H1 (cell line): Measurements from ENCODE around the gene AGO3. TPM values are rescaled to one million over a fixed set of nuclear protein-coding genes. Genes with fewer than 3 reads are reported as not detected.

ENCODE experiments used
- CTCF ChIA-PET: fragments of 300-600 bp; sonication (Branson Sonifier 250); formaldehyde crosslinking; loops from one replicate; lab custom pipeline; 2021; ENCODE audit not compliant: partially characterized antibody; lab: Charles Lee
- POLR2A ChIA-PET: fragments of 300-600 bp; sonication (Branson Sonifier 250); formaldehyde crosslinking; loops from one replicate; lab custom pipeline; 2021; ENCODE audit warnings: inconsistent platforms; ENCODE audit not compliant: partially characterized antibody; lab: Charles Lee
- DNase-seq, 2 experiments: peaks; one replicate each; pipeline versions ENCODE4 v3.0.0 to v3.0.0-alpha.2; 2010 to 2022; ENCODE audit warnings: low spot score in 2 of 2, low read depth in 1 of 2, mixed read lengths in 1 of 2
- FAIRE-seq: peaks from 2 replicates; lab custom pipeline; 2011; peaks lifted over from hg19 to GRCh38; lab: Jason Lieb, UNC
- H2AFZ ChIP-seq: 2 replicates; pipeline ENCODE4 v1.8.1; 2012; ENCODE audit warnings: low read length, inconsistent platforms
- H2AK5ac ChIP-seq: 2 replicates; pipeline ENCODE4 v1.6.1; 2013; ENCODE audit warnings: low read depth, low read length
- H2BK120ac ChIP-seq: replicated peaks from 2 replicates; pipeline ENCODE3; 2013; ENCODE audit warnings: low read depth, low read length, inconsistent platforms
- H2BK12ac ChIP-seq: 2 replicates; pipeline ENCODE4 v1.6.1; 2013; ENCODE audit warnings: low read depth, low read length
- H2BK15ac ChIP-seq: 2 replicates; pipeline ENCODE4 v1.6.1; 2013; ENCODE audit warnings: low read length
- H2BK20ac ChIP-seq: 2 replicates; pipeline ENCODE4 v1.6.1; 2013; ENCODE audit warnings: low read length
- H2BK5ac ChIP-seq: 2 replicates; pipeline ENCODE4 v1.6.1; 2013; ENCODE audit warnings: low read depth, low read length
- H3K14ac ChIP-seq: 2 replicates; pipeline ENCODE4 v1.6.1; 2013; ENCODE audit warnings: inconsistent platforms; ENCODE audit not compliant: insufficient read length
- H3K18ac ChIP-seq: 2 replicates; pipeline ENCODE4 v1.6.1; 2013; ENCODE audit warnings: low read length; ENCODE audit errors: extremely low read depth
- H3K23ac ChIP-seq: 2 replicates; pipeline ENCODE4 v1.6.1; 2013; ENCODE audit warnings: inconsistent platforms; ENCODE audit not compliant: insufficient read length
- H3K23me2 ChIP-seq: 2 replicates; pipeline ENCODE4 v1.6.1; 2013; ENCODE audit warnings: low read depth, low read length
- H3K27ac ChIP-seq: 2 replicates; pipeline ENCODE4 v1.6.1; 2011; ENCODE audit warnings: low read depth, low read length, inconsistent platforms
- H3K27me3 ChIP-seq, 4 experiments: replicated peaks in 1 of 4; 1 replicate in 1 of 4; 2 replicates in 3 of 4; pipeline versions ENCODE4 v1.6.1 to v1.8.1; 2011 to 2013; ENCODE audit warnings: low read length in 3 of 4, mild to moderate bottlenecking in 3 of 4, inconsistent platforms in 2 of 4, mixed read lengths in 2 of 4, moderate library complexity in 1 of 4; ENCODE audit not compliant: control insufficient read depth in 3 of 4, insufficient read depth in 3 of 4; ENCODE audit errors: extremely low read depth in 1 of 4
- H3K36me3 ChIP-seq, 4 experiments: 2 replicates each; pipeline versions ENCODE4 v1.6.1 to v1.8.1; 2011 to 2013; ENCODE audit warnings: mild to moderate bottlenecking in 4 of 4, low read length in 3 of 4, moderate library complexity in 2 of 4, control low read depth in 1 of 4, inconsistent platforms in 1 of 4; ENCODE audit not compliant: insufficient read depth in 4 of 4, control insufficient read depth in 2 of 4
- H3K4ac ChIP-seq: replicated peaks from 2 replicates; pipeline ENCODE3; 2013; ENCODE audit warnings: low read length, low read depth, mixed read lengths, inconsistent platforms; ENCODE audit not compliant: insufficient read length
- H3K4me1 ChIP-seq, 4 experiments: replicated peaks in 1 of 4; 1 replicate in 1 of 4; 2 replicates in 3 of 4; pipeline versions ENCODE4 v1.6.1 to v1.8.1; 2011 to 2013; ENCODE audit warnings: low read length in 3 of 4, inconsistent platforms in 2 of 4, mixed read lengths in 1 of 4; ENCODE audit not compliant: insufficient read depth in 4 of 4, control insufficient read depth in 3 of 4
- H3K4me2 ChIP-seq, 2 experiments: 2 replicates each; pipeline versions ENCODE4 v1.6.1 to v1.8.1; 2011 to 2013; ENCODE audit warnings: low read depth in 2 of 2, low read length in 2 of 2, control low read depth in 1 of 2, inconsistent platforms in 1 of 2, mild to moderate bottlenecking in 1 of 2; ENCODE audit not compliant: insufficient read depth in 1 of 2
- H3K4me3 ChIP-seq, 4 experiments: fragments of 200-600, 300-600 bp in 1 of 4; sonication (generic), shearing (Covaris generic), sonication (Bioruptor Twin) in 1 of 4; 2 replicates each; pipeline versions ENCODE4 v1.5.1 to v1.8.1; 2011 to 2016; ENCODE audit warnings: low read length in 4 of 4, low read depth in 3 of 4, control low read depth in 2 of 4, inconsistent platforms in 2 of 4, mild to moderate bottlenecking in 2 of 4, mixed read lengths in 1 of 4, moderate library complexity in 1 of 4; ENCODE audit not compliant: insufficient read depth in 2 of 4; ENCODE audit errors: extremely low read depth in 1 of 4
- H3K56ac ChIP-seq: replicated peaks from 2 replicates; pipeline ENCODE3; 2013; ENCODE audit warnings: low read depth, mild to moderate bottlenecking, mixed read lengths, low read length, inconsistent platforms; ENCODE audit not compliant: insufficient read length
- H3K79me1 ChIP-seq: 2 replicates; pipeline ENCODE4 v1.6.1; 2013; ENCODE audit warnings: low read depth, low read length, control low read depth
- H3K79me2 ChIP-seq, 2 experiments: 2 replicates each; pipeline versions ENCODE4 v1.6.1 to v1.8.1; 2012 to 2013; ENCODE audit warnings: low read length in 2 of 2, mild to moderate bottlenecking in 2 of 2, inconsistent platforms in 1 of 2; ENCODE audit not compliant: insufficient read depth in 2 of 2, control insufficient read depth in 1 of 2
- H3K9ac ChIP-seq, 4 experiments: replicated peaks in 1 of 4; 1 replicate in 1 of 4; 2 replicates in 3 of 4; pipeline versions ENCODE4 v1.6.1 to v1.8.1; 2011 to 2013; ENCODE audit warnings: low read depth in 3 of 4, low read length in 3 of 4, control low read depth in 2 of 4, mild to moderate bottlenecking in 2 of 4, moderate library complexity in 2 of 4, inconsistent platforms in 1 of 4; ENCODE audit errors: extremely low read depth in 1 of 4
- H3K9me3 ChIP-seq, 2 experiments: 2 replicates each; pipeline versions ENCODE4 v1.6.1 to v1.8.1; 2012 to 2013; ENCODE audit warnings: mild to moderate bottlenecking in 2 of 2, moderate library complexity in 2 of 2, control low read depth in 1 of 2, inconsistent platforms in 1 of 2, low read depth in 1 of 2, low read length in 1 of 2, mixed read lengths in 1 of 2; ENCODE audit not compliant: insufficient read depth in 2 of 2
- H4K20me1 ChIP-seq, 2 experiments: replicated peaks in 1 of 2; 2 replicates each; pipeline versions ENCODE3 to v1.8.1; 2011 to 2013; ENCODE audit warnings: inconsistent platforms in 2 of 2, low read length in 2 of 2, mild to moderate bottlenecking in 1 of 2; ENCODE audit not compliant: insufficient read depth in 2 of 2, control insufficient read depth in 1 of 2
- H4K5ac ChIP-seq: 2 replicates; pipeline ENCODE4 v1.6.1; 2013; ENCODE audit warnings: low read length, low read depth, mixed read lengths, inconsistent platforms; ENCODE audit not compliant: insufficient read length
- H4K8ac ChIP-seq: 2 replicates; pipeline ENCODE4 v1.8.0; 2013; ENCODE audit warnings: mild to moderate bottlenecking, moderate library complexity, low read length, inconsistent platforms; ENCODE audit not compliant: insufficient read depth; ENCODE audit errors: extremely low read depth
- H4K91ac ChIP-seq: replicated peaks from 2 replicates; pipeline ENCODE3; 2013; ENCODE audit warnings: low read length, mixed read lengths, inconsistent platforms; ENCODE audit not compliant: insufficient read length
- ATF3 ChIP-seq: IDR thresholded peaks from 2 replicates; pipeline ENCODE4 v1.6.1; 2011; ENCODE audit warnings: low read depth, mild to moderate bottlenecking, low read length; ENCODE audit not compliant: insufficient read depth
- CBX8 ChIP-seq: fragments of 300-800, 300-1000 bp; sonication (generic); IDR thresholded peaks from 2 replicates; pipeline ENCODE4 v1.7.1; 2016; ENCODE audit warnings: low read depth, low read length, borderline replicate concordance
- E2F6 ChIP-seq: IDR thresholded peaks from 2 replicates; pipeline ENCODE4 v1.6.1; 2012; ENCODE audit warnings: inconsistent platforms
- GTF2F1 ChIP-seq: IDR thresholded peaks from 2 replicates; pipeline ENCODE4 v1.6.1; 2012; ENCODE audit warnings: low read depth, low read length, improper control_type of control experiment, borderline replicate concordance
- JUN ChIP-seq: IDR thresholded peaks from 2 replicates; pipeline ENCODE4 v1.6.1; 2011; ENCODE audit warnings: low read depth, mild to moderate bottlenecking, improper control_type of control experiment, low read length
- NANOG ChIP-seq: IDR thresholded peaks from 2 replicates; pipeline ENCODE4 v1.6.1; 2011; ENCODE audit warnings: low read length, low read depth, mild to moderate bottlenecking, inconsistent platforms; ENCODE audit not compliant: insufficient read depth, poor library complexity, severe bottlenecking
- POLR2A ChIP-seq, 2 experiments: IDR thresholded peaks; 1 replicate in 1 of 2; 2 replicates in 1 of 2; pipeline ENCODE4 v1.6.1; 2011; ENCODE audit warnings: low read depth in 2 of 2, low read length in 2 of 2, mild to moderate bottlenecking in 2 of 2; ENCODE audit errors: control extremely low read depth in 1 of 2
- POLR2AphosphoS5 ChIP-seq: IDR thresholded peaks from 2 replicates; pipeline ENCODE4 v1.6.1; 2011; ENCODE audit warnings: low read depth, low read length
- POU5F1 ChIP-seq: IDR thresholded peaks from 2 replicates; pipeline ENCODE4 v1.6.1; 2011; ENCODE audit warnings: low read depth, mild to moderate bottlenecking, low read length, moderate library complexity
- RNF2 ChIP-seq: fragments of 200-900, 300-1000 bp; sonication (generic); IDR thresholded peaks from 2 replicates; pipeline ENCODE4 v1.7.1; 2016; ENCODE audit warnings: borderline replicate concordance, low read depth, mild to moderate bottlenecking, antibody characterized with exemption, low read length; ENCODE audit not compliant: poor library complexity, severe bottlenecking; ENCODE audit errors: missing control alignments
- SIN3A ChIP-seq, 2 experiments: IDR thresholded peaks in 1 of 2; conservative IDR thresholded peaks in 1 of 2; 2 replicates each; pipeline ENCODE4 v1.6.1; 2011 to 2012; ENCODE audit warnings: low read length in 2 of 2, improper control_type of control experiment in 1 of 2, low read depth in 1 of 2, mild to moderate bottlenecking in 1 of 2
- SP1 ChIP-seq: IDR thresholded peaks from 2 replicates; pipeline ENCODE4 v1.6.1; 2011; ENCODE audit warnings: low read depth, low read length
- SP2 ChIP-seq: IDR thresholded peaks from 2 replicates; pipeline ENCODE4 v1.6.1; 2012; ENCODE audit warnings: mild to moderate bottlenecking, low read length, inconsistent platforms
- YY1 ChIP-seq: IDR thresholded peaks from 2 replicates; pipeline ENCODE4 v1.6.1; 2011; ENCODE audit warnings: low read depth, mild to moderate bottlenecking, low read length
- polyA plus RNA-seq, 7 experiments: library from polyadenylated mRNA; depleted of rRNA in 3 of 7; stranded (reverse) in 5 of 7; unstranded in 2 of 7; fragments of >200 nt in 5 of 7; fragments of 200-250 nt in 2 of 7; gene quantifications; 1 replicate in 5 of 7; 2 replicates in 1 of 7; 4 replicates in 1 of 7; pipeline versions ENCODE4 v1.2.1 to v1.2.3, GENCODE V29; 2011 to 2013; ENCODE audit warnings: missing spikeins in 2 of 7, mixed read lengths in 2 of 7
- total RNA-seq: library from RNA; stranded (reverse); fragmentation: NEBNext Ultra II Directional; extraction: Animal tissue kit (Norgen Biotek cat#: 25700); gene quantifications from 2 replicates; pipeline ENCODE4 v1.2.1, GENCODE V29; 2021

AGO3 gene
- total and polyA plus RNA-seq, 2 of the 8 experiments (the other 6 are each of a cell fraction or from before 2014, with no cell fraction given) = 10.7 to 26.4 TPM

- CTCF ChIA-PET = interaction anchor here (1.4 kb wide), 1 partner anchor 8 kb away, joined by 3 read pairs; no protein-coding TSS in a partner anchor
- TF ChIP-seq E2F6 = no peak
- no peak for TF ChIP-seq YY1
- TF ChIP-seq JUN = no peak
- TF ChIP-seq POLR2A (IDR thresholded peaks at IDR 0.05; ENCODE audit: control extremely low read depth in 1 of 2, low read depth in 2 of 2, low read length in 2 of 2) = no peak
- no peak for TF ChIP-seq CBX8
- no peak for TF ChIP-seq RNF2
- TF ChIP-seq SIN3A (conservative IDR thresholded peaks at IDR 0.05 in 1 of 2, IDR thresholded peaks at IDR 0.05 in 1 of 2; ENCODE audit: low read depth in 1 of 2, low read length in 2 of 2) = no peak
- no peak for TF ChIP-seq GTF2F1
- TF ChIP-seq POU5F1 = no peak
- TF ChIP-seq NANOG = no peak
- TF ChIP-seq ATF3 = no peak
- TF ChIP-seq SP1 = no peak
- no peak for TF ChIP-seq SP2
- TF ChIP-seq POLR2AphosphoS5 = no peak
These were observed 123.1 kb downstream of the AGO3 start for GRCh38 chr1:36053978-36054377.

More at GRCh38 chr1:36053978-36054377, 123.1 kb downstream of the AGO3 start:
- H4K20me1 ChIP-seq = no peaks in the 10 kb centered on the region
- no peak overlapping the region for H3K9ac ChIP-seq
- H3K23ac ChIP-seq = no peak overlapping the region
- no peaks in the 10 kb centered on the region for H3K27me3 ChIP-seq
- no peak overlapping the region for H3K56ac ChIP-seq
- H3K9me3 ChIP-seq = no peaks in the 10 kb centered on the region
- H2BK5ac ChIP-seq = no peak overlapping the region
- no peaks in the 10 kb centered on the region for H3K4me1 ChIP-seq
- no peak for FAIRE-seq
- H2BK20ac ChIP-seq = no peak overlapping the region
- H3K27ac ChIP-seq = no peak overlapping the region
- no peak overlapping the region for H4K91ac ChIP-seq
- H4K5ac ChIP-seq = no peak overlapping the region
- H2AK5ac ChIP-seq = no peak overlapping the region
- H3K4me3 ChIP-seq = no peak overlapping the region
- no peak overlapping the region for H3K4ac ChIP-seq
- DNase-seq = no peak
- no peak overlapping the region for H3K14ac ChIP-seq
- H3K23me2 ChIP-seq = no peaks in the 10 kb centered on the region
- no peak overlapping the region for H4K8ac ChIP-seq
- POLR2A ChIA-PET = interaction anchor here (1.4 kb wide), 1 partner anchor 16 kb away, joined by 4 read pairs; no protein-coding TSS in a partner anchor
- no peak overlapping the region for H3K18ac ChIP-seq
- no peak overlapping the region for H2BK120ac ChIP-seq
- H2BK15ac ChIP-seq = no peak overlapping the region
- peaks cover 0 to 5% (median 1%) of the 10 kb centered on the region in 4 experiments; a peak in 1 of 8 replicates for H3K36me3 ChIP-seq
- H2BK12ac ChIP-seq = no peak overlapping the region
- H3K4me2 ChIP-seq = no peak overlapping the region
- H2AFZ ChIP-seq = no peak overlapping the region
- no peaks in the 10 kb centered on the region for H3K79me2 ChIP-seq
- no peaks in the 10 kb centered on the region for H3K79me1 ChIP-seq
